BLaER1 treated with 17β-estradiol and CSF1 and Interleukin-3, amounts not matched to agents 10 nM and 100 nM (cell line): ENCODE data around the gene PROSER2.

Experiments used
- H3K27ac ChIP-seq, 11 experiments: shearing (Covaris generic); formaldehyde crosslinking; 2 replicates each; pipeline ENCODE4 v1.8.1; 2022
- H3K27me3 ChIP-seq, 11 experiments: shearing (Covaris generic); formaldehyde crosslinking; 2 replicates each; pipeline ENCODE4 v1.8.1; 2022
- H3K36me3 ChIP-seq, 11 experiments: shearing (Covaris generic); formaldehyde crosslinking; 2 replicates each; pipeline ENCODE4 v1.8.1; 2022
- H3K4me1 ChIP-seq, 10 experiments: shearing (Covaris generic); formaldehyde crosslinking; 2 replicates each; pipeline ENCODE4 v1.8.1; 2022
- H3K4me2 ChIP-seq, 11 experiments: shearing (Covaris generic); formaldehyde crosslinking; 2 replicates each; pipeline ENCODE4 v1.8.1; 2022
- H3K4me3 ChIP-seq, 10 experiments: shearing (Covaris generic); formaldehyde crosslinking; 2 replicates each; pipeline ENCODE4 v1.8.1; 2022
- H3K9ac ChIP-seq, 11 experiments: shearing (Covaris generic); formaldehyde crosslinking; 2 replicates each; pipeline ENCODE4 v1.8.1; 2022
- H3K9me3 ChIP-seq, 11 experiments: shearing (Covaris generic); formaldehyde crosslinking; replicated peaks in 1 of 11; 2 replicates each; pipeline ENCODE4 v1.8.1; 2022
- H4K20me1 ChIP-seq, 11 experiments: shearing (Covaris generic); formaldehyde crosslinking; 2 replicates each; pipeline ENCODE4 v1.8.1; 2022
- Cebpa-rat ChIP-seq, 11 experiments: shearing (Covaris generic); IDR thresholded peaks; 2 replicates each; pipeline ENCODE4 v1.8.1; 2022

PROSER2 gene

DNA sequence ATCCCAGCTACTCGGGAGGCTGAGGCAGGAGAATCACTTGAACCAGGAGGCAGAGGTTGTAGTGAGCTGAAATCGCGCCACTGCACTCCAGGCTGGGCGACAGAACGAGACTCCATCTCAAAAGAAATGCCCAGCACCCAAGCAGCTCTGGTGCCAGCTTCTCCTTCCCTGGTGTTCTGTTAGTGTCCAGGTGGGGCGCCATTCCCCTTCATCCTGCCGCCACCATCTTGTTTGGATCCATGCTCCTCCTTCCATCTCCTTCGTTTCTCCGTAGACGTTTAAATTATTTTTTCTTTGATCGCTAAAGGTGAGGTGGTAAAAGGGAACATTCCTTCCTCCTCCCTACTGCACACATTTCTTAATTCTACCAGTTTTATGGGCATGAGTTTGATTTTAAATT is 30.3 kb downstream of the PROSER2 start:
- Histone ChIP-seq H3K9ac (no peak overlapping the region), H3K36me3 (peaks cover 0 to 48% (median 17%) of the 10 kb centered on the region in 11 experiments; a peak in 15 of 22 replicates), H3K4me2 (no peak overlapping the region), H3K4me1 (peaks cover 0 to 23% (median 12%) of the 10 kb centered on the region in 10 experiments; a peak in 10 of 20 replicates), H3K9me3 (no peaks in the 10 kb centered on the region), H3K4me3 (no peak overlapping the region), H4K20me1 (no peaks in the 10 kb centered on the region; a peak in 1 of 22 replicates), H3K27me3 (no peaks in the 10 kb centered on the region), H3K27ac (no peak overlapping the region)
- TF ChIP-seq Cebpa-rat (IDR thresholded peaks at IDR 0.05): no peak

GRCh38 chr10:11854301-11854700 is 31.1 kb downstream of the PROSER2 start:
- H3K4me3 ChIP-seq: no peak overlapping the region
- no peak overlapping the region for H3K4me2 ChIP-seq
- no peaks in the 10 kb centered on the region for H3K9me3 ChIP-seq
- no peak overlapping the region for H3K27ac ChIP-seq
- TF ChIP-seq Cebpa-rat (IDR thresholded peaks at IDR 0.05): no peak
- H3K36me3 ChIP-seq: peaks cover 0 to 48% (median 17%) of the 10 kb centered on the region in 11 experiments; a peak in 15 of 22 replicates
- no peak overlapping the region for H3K9ac ChIP-seq
- H3K27me3 ChIP-seq: no peaks in the 10 kb centered on the region
- peaks cover 0 to 20% (median 11%) of the 10 kb centered on the region in 10 experiments; a peak in 10 of 20 replicates for H3K4me1 ChIP-seq
- H4K20me1 ChIP-seq: no peaks in the 10 kb centered on the region; a peak in 1 of 22 replicates

- Histone ChIP-seq H3K4me1 (peaks cover 0 to 2% (median 0%) of the 10 kb centered on the region in 10 experiments; a peak in 1 of 20 replicates), H3K4me2 (no peak overlapping the region), H3K27ac (no peak overlapping the region), H3K4me3 (no peak overlapping the region), H3K9ac (no peak overlapping the region), H3K36me3 (peaks cover 0 to 48% (median 17%) of the 10 kb centered on the region in 11 experiments; a peak in 15 of 22 replicates), H3K9me3 (no peaks in the 10 kb centered on the region), H3K27me3 (no peaks in the 10 kb centered on the region), H4K20me1 (no peaks in the 10 kb centered on the region; a peak in 1 of 22 replicates)
- TF ChIP-seq Cebpa-rat (IDR thresholded peaks at IDR 0.05): no peak
Measured at GRCh38 chr10:11856089-11856488, 32.9 kb downstream of the PROSER2 start.

- H3K27me3 ChIP-seq: no peaks in the 10 kb centered on the region
- no peak overlapping the region for H3K4me3 ChIP-seq
- H4K20me1 ChIP-seq: no peaks in the 10 kb centered on the region; a peak in 1 of 22 replicates
- no peak for TF ChIP-seq Cebpa-rat (IDR thresholded peaks at IDR 0.05)
- no peak overlapping the region for H3K4me2 ChIP-seq
- H3K27ac ChIP-seq: no peak overlapping the region
- no peaks in the 10 kb centered on the region for H3K4me1 ChIP-seq
- H3K36me3 ChIP-seq: peaks cover 0 to 54% (median 17%) of the 10 kb centered on the region in 11 experiments; a peak in 15 of 22 replicates
- H3K9me3 ChIP-seq: no peaks in the 10 kb centered on the region
- no peak overlapping the region for H3K9ac ChIP-seq
Measured at GRCh38 chr10:11856678-11857077, 33.5 kb downstream of the PROSER2 start.

DNA sequence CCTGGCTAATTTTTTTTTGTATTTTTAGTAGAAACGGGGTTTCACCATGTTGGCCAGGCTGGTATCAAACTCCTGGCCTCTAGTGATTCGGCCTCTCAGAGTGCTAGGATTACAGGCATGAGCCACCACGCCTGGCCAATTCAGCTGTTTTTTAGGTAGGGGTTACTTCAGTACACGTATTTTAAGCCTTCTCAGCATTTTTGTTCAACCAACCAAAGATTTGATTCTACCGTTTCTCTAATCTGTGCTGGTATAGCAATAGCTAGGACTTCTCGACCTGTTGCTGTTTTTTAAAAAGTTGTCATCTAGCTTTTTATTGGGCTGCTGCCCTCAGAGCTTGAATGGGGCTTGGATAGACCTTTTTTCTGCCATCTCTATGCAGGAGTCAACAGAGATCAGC is 34.9 kb downstream of the PROSER2 start:
- H3K4me3 ChIP-seq: no peak overlapping the region
- no peak overlapping the region for H3K27ac ChIP-seq
- no peaks in the 10 kb centered on the region for H3K9me3 ChIP-seq
- peaks cover 0 to 49% (median 15%) of the 10 kb centered on the region in 11 experiments; a peak in 11 of 22 replicates for H3K36me3 ChIP-seq
- H4K20me1 ChIP-seq: no peaks in the 10 kb centered on the region; a peak in 1 of 22 replicates
- H3K9ac ChIP-seq: no peak overlapping the region
- no peak overlapping the region for H3K4me2 ChIP-seq
- no peaks in the 10 kb centered on the region for H3K27me3 ChIP-seq
- H3K4me1 ChIP-seq: peaks cover 0 to 5% (median 3%) of the 10 kb centered on the region in 10 experiments; a peak in 14 of 20 replicates
- no peak for TF ChIP-seq Cebpa-rat (IDR thresholded peaks at IDR 0.05)

DNA sequence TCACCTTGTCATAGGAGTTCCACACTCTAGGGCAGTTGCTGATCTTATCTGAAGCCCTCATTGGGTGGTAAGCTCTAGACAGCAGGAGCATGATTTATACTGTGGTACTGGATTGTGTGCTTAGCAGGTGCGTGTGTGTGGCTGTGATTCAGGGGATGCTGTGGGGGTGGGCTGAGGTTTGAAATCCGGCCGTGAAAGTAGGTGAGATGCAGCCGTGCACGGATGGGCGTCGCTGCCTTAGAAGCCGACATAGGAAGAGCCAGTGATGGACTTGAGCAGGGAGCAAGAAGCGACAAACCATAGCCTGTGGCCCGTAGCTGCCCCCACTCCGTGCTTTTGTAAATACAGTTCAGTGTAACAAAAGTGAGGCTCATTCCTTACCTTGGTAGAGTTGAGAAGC is 38.2 kb downstream of the PROSER2 start:
- H3K27ac ChIP-seq: no peak overlapping the region
- no peaks in the 10 kb centered on the region for H3K27me3 ChIP-seq
- no peaks in the 10 kb centered on the region; a peak in 2 of 22 replicates for H4K20me1 ChIP-seq
- H3K36me3 ChIP-seq: peaks cover 0 to 33% (median under 1%) of the 10 kb centered on the region in 11 experiments; a peak in 7 of 22 replicates
- TF ChIP-seq Cebpa-rat (IDR thresholded peaks at IDR 0.05): no peak
- H3K9ac ChIP-seq: no peak overlapping the region
- no peak overlapping the region for H3K4me2 ChIP-seq
- no peaks in the 10 kb centered on the region for H3K9me3 ChIP-seq
- H3K4me3 ChIP-seq: no peak overlapping the region
- H3K4me1 ChIP-seq: peaks cover 0 to 17% (median 14%) of the 10 kb centered on the region in 10 experiments; a peak in 17 of 20 replicates

- no peaks in the 10 kb centered on the region for H3K27me3 ChIP-seq
- H3K4me3 ChIP-seq: no peak overlapping the region
- H3K36me3 ChIP-seq: peaks cover 0 to 27% (median 5%) of the 10 kb centered on the region in 11 experiments; a peak in 6 of 22 replicates
- no peaks in the 10 kb centered on the region for H3K9me3 ChIP-seq
- no peak for TF ChIP-seq Cebpa-rat (IDR thresholded peaks at IDR 0.05)
- peaks cover 0 to 17% (median 14%) of the 10 kb centered on the region in 10 experiments; a peak in 17 of 20 replicates for H3K4me1 ChIP-seq
- H3K9ac ChIP-seq: no peak overlapping the region
- H3K4me2 ChIP-seq: no peak overlapping the region
- no peak overlapping the region for H3K27ac ChIP-seq
- no peaks in the 10 kb centered on the region; a peak in 1 of 22 replicates for H4K20me1 ChIP-seq
Measured at GRCh38 chr10:11861811-11862428, 38.8 kb downstream of the PROSER2 start.

DNA sequence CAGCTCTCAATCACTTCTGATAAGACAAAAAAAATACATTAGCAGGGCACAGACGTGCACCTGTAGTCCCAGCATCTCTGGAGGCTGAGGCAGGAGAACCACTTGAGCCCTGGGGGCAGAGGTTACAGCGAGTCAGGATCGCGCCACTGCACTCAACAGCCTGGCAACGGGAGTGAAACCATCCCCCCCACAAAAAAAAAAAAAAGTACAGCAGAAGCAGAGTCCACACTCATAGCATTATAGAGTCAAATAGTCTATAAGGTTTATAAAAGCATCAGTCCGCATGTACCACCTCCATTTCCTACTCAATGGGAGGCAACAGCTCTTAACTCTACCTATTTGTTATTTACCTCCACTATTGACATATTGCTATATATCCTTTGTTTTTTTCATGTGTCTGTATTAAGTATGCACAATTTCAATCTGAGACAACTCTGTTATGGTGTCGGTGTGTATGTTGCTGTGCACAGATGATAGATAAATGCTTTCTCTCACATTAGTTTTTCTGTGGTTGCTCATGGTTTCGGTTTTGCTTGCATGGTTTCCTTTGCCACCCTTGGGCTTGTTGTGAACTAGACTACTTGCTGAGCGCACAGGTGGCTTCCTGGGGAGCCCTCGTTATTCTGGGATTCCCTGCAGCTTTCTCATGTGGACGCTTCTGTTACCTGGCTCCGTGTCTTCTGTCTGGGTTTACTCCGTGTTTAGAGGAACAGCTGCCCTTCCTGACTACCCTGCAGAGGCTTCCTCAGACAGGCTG is 40.4 kb downstream of the PROSER2 start:
- H3K27me3 ChIP-seq: no peaks in the 10 kb centered on the region
- peak overlapping the region; percentile 50 to 74 (median 61) for H3K4me2 ChIP-seq
- peaks cover 0 to 17% (median 14%) of the 10 kb centered on the region in 10 experiments; a peak in 17 of 20 replicates for H3K4me1 ChIP-seq
- no peaks in the 10 kb centered on the region; a peak in 1 of 22 replicates for H4K20me1 ChIP-seq
- H3K27ac ChIP-seq: no peak overlapping the region
- H3K36me3 ChIP-seq: peaks cover 0 to 14% (median 4%) of the 10 kb centered on the region in 11 experiments; a peak in 4 of 22 replicates
- H3K9ac ChIP-seq: peak overlapping the region in 2 of 11 experiments; percentile 6; a peak in 1 of 22 replicates
- H3K9me3 ChIP-seq: no peaks in the 10 kb centered on the region
- TF ChIP-seq Cebpa-rat (IDR thresholded peaks at IDR 0.05): no peak
- H3K4me3 ChIP-seq: peak overlapping the region in 4 of 10 experiments; percentile 6 to 38 (median 20); a peak in 3 of 20 replicates

GRCh38 chr10:11864727-11865126 is 41.6 kb downstream of the PROSER2 start:
- no peak for TF ChIP-seq Cebpa-rat (IDR thresholded peaks at IDR 0.05)
- H3K4me2 ChIP-seq: no peak overlapping the region
- H3K36me3 ChIP-seq: peaks cover 0 to 17% (median 6%) of the 10 kb centered on the region in 11 experiments; a peak in 14 of 22 replicates
- no peaks in the 10 kb centered on the region; a peak in 1 of 22 replicates for H4K20me1 ChIP-seq
- H3K4me3 ChIP-seq: no peak overlapping the region
- H3K4me1 ChIP-seq: peaks cover 0 to 17% (median 14%) of the 10 kb centered on the region in 10 experiments; a peak in 17 of 20 replicates
- H3K27ac ChIP-seq: no peak overlapping the region
- H3K9ac ChIP-seq: no peak overlapping the region
- peaks cover 0 to 2% (median 0%) of the 10 kb centered on the region in 11 experiments; a peak in 2 of 22 replicates for H3K9me3 ChIP-seq
- no peaks in the 10 kb centered on the region for H3K27me3 ChIP-seq
